GM12878 (cell line): ENCODE measurements around the gene TAB2.

Experiments
- NFYB ChIP-seq: IDR thresholded peaks from 2 replicates; pipeline ENCODE4 v1.6.1; 2011; ENCODE audit warnings: low read depth, mild to moderate bottlenecking, low read length, improper control_type of control experiment, moderate library complexity; ENCODE audit not compliant: insufficient read depth
- POLR2A ChIP-seq: IDR thresholded peaks from 2 replicates; pipeline ENCODE4 v1.6.1; 2011; ENCODE audit warnings: low read depth, mild to moderate bottlenecking, low read length
- RB1 ChIP-seq: fragments of 450-650 bp; formaldehyde crosslinking; IDR thresholded peaks from 2 replicates; pipeline ENCODE4 v1.6.1; 2017; ENCODE audit warnings: mild to moderate bottlenecking, borderline replicate concordance
- RCOR1 ChIP-seq: conservative IDR thresholded peaks from 2 replicates; pipeline ENCODE4 v1.6.1; 2012; ENCODE audit warnings: low read depth, low read length, improper control_type of control experiment
- TF ChIP-seq, protein P1 (sequence below), 3 experiments: IDR thresholded peaks in 2 of 3; conservative IDR thresholded peaks in 1 of 3; 2 replicates each; pipeline ENCODE4 v1.5.1; 2011; ENCODE audit warnings: low read depth in 3 of 3, low read length in 3 of 3, mild to moderate bottlenecking in 3 of 3, control low read depth in 2 of 3, moderate library complexity in 2 of 3, inconsistent platforms in 1 of 3, mixed read lengths in 1 of 3; ENCODE audit not compliant: control insufficient read depth in 2 of 3, insufficient read depth in 1 of 3; ENCODE audit errors: extremely low read depth in 1 of 3

DNA sequence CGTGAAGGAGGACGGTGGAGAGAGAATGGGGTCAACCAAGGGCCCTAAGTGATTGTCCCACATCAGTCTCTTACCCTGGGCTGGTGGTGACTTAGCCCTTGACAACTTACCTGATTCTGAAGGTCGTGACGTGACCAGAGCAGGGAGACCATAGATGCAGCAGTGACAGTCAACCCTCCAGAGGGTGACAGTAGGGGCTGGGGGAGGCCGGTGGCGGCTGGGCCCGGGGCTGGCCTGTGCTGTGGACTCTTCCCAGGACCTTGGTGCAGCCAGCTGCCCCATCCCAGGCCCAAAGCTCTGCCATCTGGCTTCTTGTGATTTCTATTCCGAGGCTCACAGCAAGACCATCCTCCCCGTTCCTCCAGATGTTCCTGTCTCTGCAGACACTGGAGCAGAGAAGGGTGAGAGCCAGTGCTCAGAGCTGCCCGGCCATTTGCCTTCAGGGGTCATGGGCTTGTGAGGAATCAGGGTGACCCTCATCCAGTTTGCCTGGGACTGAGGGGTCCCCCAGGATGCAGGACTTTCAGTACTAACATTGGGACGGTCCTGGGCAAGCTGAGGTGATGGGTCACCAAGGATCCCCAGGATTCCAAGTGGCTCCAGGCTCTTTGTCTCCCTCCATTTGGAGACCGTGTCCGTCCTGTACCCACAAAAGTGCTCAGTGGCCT lies 118.5 kb downstream of the TAB2 start:
- no peak for TF ChIP-seq RB1
- TF ChIP-seq NFYB, result no peak
- TF ChIP-seq RCOR1, result no peak
- no peak for TF ChIP-seq POLR2A
- TF ChIP-seq, protein P1, sequence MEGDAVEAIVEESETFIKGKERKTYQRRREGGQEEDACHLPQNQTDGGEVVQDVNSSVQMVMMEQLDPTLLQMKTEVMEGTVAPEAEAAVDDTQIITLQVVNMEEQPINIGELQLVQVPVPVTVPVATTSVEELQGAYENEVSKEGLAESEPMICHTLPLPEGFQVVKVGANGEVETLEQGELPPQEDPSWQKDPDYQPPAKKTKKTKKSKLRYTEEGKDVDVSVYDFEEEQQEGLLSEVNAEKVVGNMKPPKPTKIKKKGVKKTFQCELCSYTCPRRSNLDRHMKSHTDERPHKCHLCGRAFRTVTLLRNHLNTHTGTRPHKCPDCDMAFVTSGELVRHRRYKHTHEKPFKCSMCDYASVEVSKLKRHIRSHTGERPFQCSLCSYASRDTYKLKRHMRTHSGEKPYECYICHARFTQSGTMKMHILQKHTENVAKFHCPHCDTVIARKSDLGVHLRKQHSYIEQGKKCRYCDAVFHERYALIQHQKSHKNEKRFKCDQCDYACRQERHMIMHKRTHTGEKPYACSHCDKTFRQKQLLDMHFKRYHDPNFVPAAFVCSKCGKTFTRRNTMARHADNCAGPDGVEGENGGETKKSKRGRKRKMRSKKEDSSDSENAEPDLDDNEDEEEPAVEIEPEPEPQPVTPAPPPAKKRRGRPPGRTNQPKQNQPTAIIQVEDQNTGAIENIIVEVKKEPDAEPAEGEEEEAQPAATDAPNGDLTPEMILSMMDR (IDR thresholded peaks at IDR 0.05 in 2 of 3, conservative IDR thresholded peaks at IDR 0.05 in 1 of 3; ENCODE audit: control insufficient read depth in 2 of 3, extremely low read depth in 1 of 3, insufficient read depth in 1 of 3, low read depth in 3 of 3, low read length in 3 of 3), result no peak
